ENCODE results near the gene RPL22. TPM values are rescaled to one million over a fixed set of nuclear protein-coding genes. Genes with fewer than 3 reads are reported as not detected.

The RPL22 gene
- total and polyA plus RNA-seq, 2 of the 13 experiments (the other 11 are each of a cell fraction or from before 2014, with no cell fraction given): 214 to 545 TPM

DNA sequence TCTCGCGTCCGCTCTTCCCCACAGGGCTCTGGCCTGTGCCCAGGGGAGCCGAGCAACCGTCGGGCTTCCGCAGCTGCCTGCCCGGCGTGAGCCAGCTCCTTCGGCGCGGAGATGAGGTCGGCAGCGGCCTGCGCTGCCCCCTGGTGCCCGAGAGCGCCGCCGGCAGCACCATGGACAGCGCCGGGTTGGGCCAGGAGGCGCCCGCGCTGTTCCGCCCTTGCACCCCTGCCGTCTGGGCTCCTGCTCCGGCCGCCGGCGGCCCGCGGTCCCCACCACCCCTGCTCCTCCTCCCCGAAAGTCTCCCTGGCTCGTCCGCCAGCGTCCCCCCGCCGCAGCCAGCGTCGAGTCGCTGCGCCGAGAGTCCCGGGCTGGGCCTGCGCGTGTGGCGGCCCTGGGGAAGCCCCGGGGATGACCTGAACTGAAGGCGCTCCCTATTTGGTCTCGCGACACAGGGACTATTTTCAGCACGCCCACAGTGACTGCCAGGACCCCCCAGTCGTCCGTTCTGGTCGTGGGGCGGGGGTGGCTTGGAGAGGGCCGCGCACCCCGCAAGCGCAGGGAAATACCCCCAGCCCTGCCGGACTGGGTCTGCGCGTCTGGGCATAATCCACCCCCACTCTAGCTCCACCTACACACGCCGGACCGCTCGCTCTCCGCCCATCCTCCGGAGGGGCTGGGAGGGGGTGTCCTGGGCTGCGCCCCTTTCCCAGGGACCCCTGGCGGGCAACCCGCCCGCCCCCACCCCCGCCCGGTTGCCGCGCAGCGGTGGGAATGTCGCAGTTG lies 45.9 kb upstream of the RPL22 start (continued):
- peak; percentile 93 for TF ChIP-seq MIXL1 (CRISPR knock-in tag; IDR thresholded peaks at IDR 0.05)
- TF ChIP-seq ZNF276 (CRISPR knock-in tag; IDR thresholded peaks at IDR 0.05; ENCODE audit: low read depth): peak; percentile 88
- TF ChIP-seq, protein P1, sequence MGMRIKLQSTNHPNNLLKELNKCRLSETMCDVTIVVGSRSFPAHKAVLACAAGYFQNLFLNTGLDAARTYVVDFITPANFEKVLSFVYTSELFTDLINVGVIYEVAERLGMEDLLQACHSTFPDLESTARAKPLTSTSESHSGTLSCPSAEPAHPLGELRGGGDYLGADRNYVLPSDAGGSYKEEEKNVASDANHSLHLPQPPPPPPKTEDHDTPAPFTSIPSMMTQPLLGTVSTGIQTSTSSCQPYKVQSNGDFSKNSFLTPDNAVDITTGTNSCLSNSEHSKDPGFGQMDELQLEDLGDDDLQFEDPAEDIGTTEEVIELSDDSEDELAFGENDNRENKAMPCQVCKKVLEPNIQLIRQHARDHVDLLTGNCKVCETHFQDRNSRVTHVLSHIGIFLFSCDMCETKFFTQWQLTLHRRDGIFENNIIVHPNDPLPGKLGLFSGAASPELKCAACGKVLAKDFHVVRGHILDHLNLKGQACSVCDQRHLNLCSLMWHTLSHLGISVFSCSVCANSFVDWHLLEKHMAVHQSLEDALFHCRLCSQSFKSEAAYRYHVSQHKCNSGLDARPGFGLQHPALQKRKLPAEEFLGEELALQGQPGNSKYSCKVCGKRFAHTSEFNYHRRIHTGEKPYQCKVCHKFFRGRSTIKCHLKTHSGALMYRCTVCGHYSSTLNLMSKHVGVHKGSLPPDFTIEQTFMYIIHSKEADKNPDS (CRISPR knock-in tag; IDR thresholded peaks at IDR 0.05): peak; percentile 83
- TF ChIP-seq ZBTB21 (CRISPR knock-in tag; IDR thresholded peaks at IDR 0.05): peak; percentile 69; the same call in 1 of the 2 replicates
- peak; percentile 96 for TF ChIP-seq TGIF2 (CRISPR knock-in tag; IDR thresholded peaks at IDR 0.05)
- peak; percentile 98 for TF ChIP-seq REPIN1 (CRISPR knock-in tag; IDR thresholded peaks at IDR 0.05; ENCODE audit: borderline replicate concordance, low read depth)
- TF ChIP-seq MLLT10 (CRISPR knock-in tag; IDR thresholded peaks at IDR 0.05): no peak
- peak; percentile 71; the same call in 1 of the 2 replicates for TF ChIP-seq DMTF1 (CRISPR knock-in tag; IDR thresholded peaks at IDR 0.05)
- TF ChIP-seq MBNL3 (CRISPR knock-in tag; conservative IDR thresholded peaks at IDR 0.05): no peak
- peak; percentile 71 for TF ChIP-seq ETV5 (CRISPR knock-in tag; IDR thresholded peaks at IDR 0.05; ENCODE audit: borderline replicate concordance)
- peak; percentile 99 for TF ChIP-seq ZNF776 (CRISPR knock-in tag; IDR thresholded peaks at IDR 0.05)
- TF ChIP-seq CHCHD3 (CRISPR knock-in tag; IDR thresholded peaks at IDR 0.05): peak; percentile 99
- TF ChIP-seq, protein P2, sequence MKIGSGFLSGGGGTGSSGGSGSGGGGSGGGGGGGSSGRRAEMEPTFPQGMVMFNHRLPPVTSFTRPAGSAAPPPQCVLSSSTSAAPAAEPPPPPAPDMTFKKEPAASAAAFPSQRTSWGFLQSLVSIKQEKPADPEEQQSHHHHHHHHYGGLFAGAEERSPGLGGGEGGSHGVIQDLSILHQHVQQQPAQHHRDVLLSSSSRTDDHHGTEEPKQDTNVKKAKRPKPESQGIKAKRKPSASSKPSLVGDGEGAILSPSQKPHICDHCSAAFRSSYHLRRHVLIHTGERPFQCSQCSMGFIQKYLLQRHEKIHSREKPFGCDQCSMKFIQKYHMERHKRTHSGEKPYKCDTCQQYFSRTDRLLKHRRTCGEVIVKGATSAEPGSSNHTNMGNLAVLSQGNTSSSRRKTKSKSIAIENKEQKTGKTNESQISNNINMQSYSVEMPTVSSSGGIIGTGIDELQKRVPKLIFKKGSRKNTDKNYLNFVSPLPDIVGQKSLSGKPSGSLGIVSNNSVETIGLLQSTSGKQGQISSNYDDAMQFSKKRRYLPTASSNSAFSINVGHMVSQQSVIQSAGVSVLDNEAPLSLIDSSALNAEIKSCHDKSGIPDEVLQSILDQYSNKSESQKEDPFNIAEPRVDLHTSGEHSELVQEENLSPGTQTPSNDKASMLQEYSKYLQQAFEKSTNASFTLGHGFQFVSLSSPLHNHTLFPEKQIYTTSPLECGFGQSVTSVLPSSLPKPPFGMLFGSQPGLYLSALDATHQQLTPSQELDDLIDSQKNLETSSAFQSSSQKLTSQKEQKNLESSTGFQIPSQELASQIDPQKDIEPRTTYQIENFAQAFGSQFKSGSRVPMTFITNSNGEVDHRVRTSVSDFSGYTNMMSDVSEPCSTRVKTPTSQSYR (CRISPR knock-in tag; IDR thresholded peaks at IDR 0.05; ENCODE audit: borderline replicate concordance): peak; percentile 84
- no peak for TF ChIP-seq TRAFD1 (CRISPR knock-in tag; IDR thresholded peaks at IDR 0.05; ENCODE audit: borderline replicate concordance)
- TF ChIP-seq ZNF557 (CRISPR knock-in tag; IDR thresholded peaks at IDR 0.05): peak; percentile 99
- TF ChIP-seq ZNF839 (CRISPR knock-in tag; IDR thresholded peaks at IDR 0.05; ENCODE audit: borderline replicate concordance): peak; percentile 63; the same call in 1 of the 2 replicates
- TF ChIP-seq GPN1 (CRISPR knock-in tag; IDR thresholded peaks at IDR 0.05; ENCODE audit: borderline replicate concordance): peak; percentile 97
- TF ChIP-seq ZFP62 (CRISPR knock-in tag; IDR thresholded peaks at IDR 0.05): no peak
